ENCODE measurements around the gene RAP1GAP.

DNA sequence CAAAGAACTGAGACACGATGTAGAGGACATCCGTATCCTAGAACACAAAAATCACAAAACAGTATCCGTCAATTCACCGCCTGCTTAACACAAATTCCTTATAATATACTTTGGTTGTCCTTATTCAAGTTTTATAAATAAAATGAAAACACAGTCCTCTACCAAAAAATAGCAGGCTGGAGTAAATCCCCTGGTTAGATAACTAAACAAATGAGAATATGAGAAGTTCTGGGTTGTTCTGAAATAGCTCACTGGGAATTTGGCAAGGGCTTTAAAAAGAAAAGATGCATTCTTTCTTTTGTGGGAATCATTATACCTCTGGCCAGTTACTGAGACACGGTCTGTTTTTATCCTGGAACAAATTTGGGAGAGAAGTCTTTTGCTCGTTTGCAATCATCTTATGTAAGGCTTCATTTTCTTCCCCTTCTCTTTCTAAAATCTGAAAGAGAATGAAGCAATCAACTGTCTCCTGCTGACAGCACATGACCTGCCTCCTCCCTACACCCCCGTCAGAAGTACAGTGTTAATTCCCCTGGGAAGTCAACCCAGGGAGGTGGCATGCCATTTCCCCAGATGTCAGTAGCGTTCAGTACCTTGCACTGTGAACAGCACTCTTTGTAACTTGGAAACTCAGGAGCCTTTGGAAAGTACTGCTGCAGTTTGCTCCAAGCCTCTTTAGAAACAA, 37.1 kb upstream of the RAP1GAP start:
- TF ChIP-seq HMGXB4 (CRISPR knock-in tag; IDR thresholded peaks at IDR 0.05; ENCODE audit: borderline replicate concordance in 1 of 2, low read depth in 1 of 2), result no peak
- TF ChIP-seq, protein P1, sequence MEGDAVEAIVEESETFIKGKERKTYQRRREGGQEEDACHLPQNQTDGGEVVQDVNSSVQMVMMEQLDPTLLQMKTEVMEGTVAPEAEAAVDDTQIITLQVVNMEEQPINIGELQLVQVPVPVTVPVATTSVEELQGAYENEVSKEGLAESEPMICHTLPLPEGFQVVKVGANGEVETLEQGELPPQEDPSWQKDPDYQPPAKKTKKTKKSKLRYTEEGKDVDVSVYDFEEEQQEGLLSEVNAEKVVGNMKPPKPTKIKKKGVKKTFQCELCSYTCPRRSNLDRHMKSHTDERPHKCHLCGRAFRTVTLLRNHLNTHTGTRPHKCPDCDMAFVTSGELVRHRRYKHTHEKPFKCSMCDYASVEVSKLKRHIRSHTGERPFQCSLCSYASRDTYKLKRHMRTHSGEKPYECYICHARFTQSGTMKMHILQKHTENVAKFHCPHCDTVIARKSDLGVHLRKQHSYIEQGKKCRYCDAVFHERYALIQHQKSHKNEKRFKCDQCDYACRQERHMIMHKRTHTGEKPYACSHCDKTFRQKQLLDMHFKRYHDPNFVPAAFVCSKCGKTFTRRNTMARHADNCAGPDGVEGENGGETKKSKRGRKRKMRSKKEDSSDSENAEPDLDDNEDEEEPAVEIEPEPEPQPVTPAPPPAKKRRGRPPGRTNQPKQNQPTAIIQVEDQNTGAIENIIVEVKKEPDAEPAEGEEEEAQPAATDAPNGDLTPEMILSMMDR (CRISPR knock-in tag; IDR thresholded peaks at IDR 0.05), result no peak

Data from HepG2 (cell line).